Activated CD4-positive, alpha-beta T cell treated with anti-CD3 and anti-CD28 coated beads for 48 hours (primary cell): ENCODE data around the gene SDK2.

Experiments
- DNase-seq: peaks from one replicate; pipeline ENCODE4 v3.0.0-alpha.2; 2020

Gene SDK2

GRCh38 chr17:73528679-73529078 lies 115.6 kb downstream of the SDK2 start:
- no peak for DNase-seq

GRCh38 chr17:73526952-73527351 lies 117.3 kb downstream of the SDK2 start:
- DNase-seq = no peak

GRCh38 chr17:73524941-73525679 lies 119.1 kb downstream of the SDK2 start:
- DNase-seq = no peak

- no peak for DNase-seq
Observed at GRCh38 chr17:73522696-73523095, 121.5 kb downstream of the SDK2 start.

- DNase-seq = no peak
Observed at GRCh38 chr17:73522107-73522506, 122.1 kb downstream of the SDK2 start.

- DNase-seq = no peak
Observed at GRCh38 chr17:73521376-73521775, 122.9 kb downstream of the SDK2 start.

- DNase-seq = no peak
Observed at GRCh38 chr17:73520369-73520761, 123.9 kb downstream of the SDK2 start.

- no peak for DNase-seq
Observed at GRCh38 chr17:73519714-73520368, 124.4 kb downstream of the SDK2 start.

GRCh38 chr17:73519011-73519410 lies 125.2 kb downstream of the SDK2 start:
- DNase-seq = no peak

- DNase-seq = no peak
Observed at GRCh38 chr17:73516431-73516830, 127.8 kb downstream of the SDK2 start.

GRCh38 chr17:73514146-73514863 lies 129.9 kb downstream of the SDK2 start:
- DNase-seq = no peak

GRCh38 chr17:73513426-73513825 lies 130.8 kb downstream of the SDK2 start:
- no peak for DNase-seq

- DNase-seq = no peak
Observed at GRCh38 chr17:73511719-73512115, 132.5 kb downstream of the SDK2 start.

GRCh38 chr17:73510981-73511718 lies 133.1 kb downstream of the SDK2 start:
- DNase-seq = no peak

GRCh38 chr17:73508931-73509605 lies 135.2 kb downstream of the SDK2 start:
- no peak for DNase-seq

- no peak for DNase-seq
Observed at GRCh38 chr17:73508057-73508930, 136.0 kb downstream of the SDK2 start.

- DNase-seq = no peak
Observed at GRCh38 chr17:73506470-73507435, 137.5 kb downstream of the SDK2 start.

- no peak for DNase-seq
Observed at GRCh38 chr17:73503560-73503959, 140.7 kb downstream of the SDK2 start.

- DNase-seq = no peak
Observed at GRCh38 chr17:73500414-73500999, 143.7 kb downstream of the SDK2 start.
